Inflammatory macrophage (primary cell): ENCODE data around the gene FAM20C.

Source experiments
- DNase-seq, 2 donors: peaks; one replicate each; pipeline ENCODE4 v3.0.0-alpha.2; 2020 to 2022

Gene FAM20C

DNA sequence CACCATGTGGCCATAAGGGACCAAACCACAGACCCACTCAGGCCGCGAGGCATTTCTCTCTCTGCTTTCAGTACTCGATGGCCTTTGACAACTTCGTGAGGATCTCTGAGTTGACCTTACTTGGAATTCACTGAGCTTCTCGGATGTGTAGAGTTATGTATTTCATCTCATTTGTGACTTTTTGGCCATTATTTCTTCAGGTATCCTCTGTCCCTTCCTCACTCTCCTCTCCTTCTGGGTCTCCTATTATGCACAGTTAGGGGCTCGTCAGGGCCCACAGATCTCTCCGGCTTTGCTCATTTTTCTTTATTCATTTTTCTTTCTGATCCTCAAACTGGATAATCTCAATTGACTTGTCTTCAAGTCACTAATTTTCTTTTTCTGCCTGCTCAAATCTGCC, 81.0 kb downstream of the FAM20C start:
- no peak for DNase-seq

DNA sequence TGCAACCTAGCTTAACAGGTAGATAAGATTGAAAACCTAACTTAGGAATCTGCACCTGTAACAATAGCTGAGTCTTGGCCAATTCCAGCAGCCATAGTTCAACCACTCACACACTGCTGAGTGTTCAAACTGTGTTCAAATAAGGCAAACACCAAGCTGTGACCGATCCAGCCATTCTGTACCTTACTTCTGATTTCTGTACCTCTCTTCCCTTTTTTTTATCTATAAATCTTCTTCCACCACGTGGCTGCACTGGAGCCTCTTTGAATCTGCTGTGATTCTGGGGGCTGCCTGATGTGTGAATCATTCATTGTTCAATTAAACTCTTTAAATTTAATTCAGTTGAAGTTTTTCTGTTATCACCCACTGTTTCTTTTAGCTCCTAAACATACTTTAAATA, 81.9 kb downstream of the FAM20C start:
- DNase-seq, result no peak

DNA sequence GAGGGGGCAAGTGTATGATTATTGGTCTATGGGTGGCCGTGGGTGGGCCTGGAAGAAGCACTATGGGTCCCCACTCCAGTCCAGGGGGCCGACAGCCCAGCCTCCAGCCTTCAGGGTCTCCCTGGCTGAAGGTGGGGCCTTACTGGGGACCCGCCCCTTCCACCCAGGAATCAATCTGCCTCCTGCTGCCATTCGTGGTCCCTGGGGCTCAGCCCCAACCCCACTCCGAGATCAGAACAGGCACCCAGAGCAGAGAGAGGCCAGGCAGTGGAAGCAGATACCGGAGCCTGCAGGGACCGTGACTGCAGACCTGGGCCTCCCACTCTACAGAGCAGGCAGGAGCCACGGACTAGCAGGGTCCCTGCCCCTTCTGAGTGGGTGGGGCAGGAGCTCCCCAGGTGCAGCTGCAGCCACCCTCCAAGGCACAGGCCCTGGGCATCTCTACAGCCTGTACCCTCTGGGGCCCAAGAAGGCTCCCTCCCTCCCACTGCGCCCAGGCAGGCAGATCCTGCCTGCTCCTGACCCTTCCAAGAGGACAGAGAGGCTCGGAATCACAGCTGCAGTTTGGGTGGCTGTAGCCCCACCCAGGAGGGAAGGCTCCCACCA, 84.0 kb downstream of the FAM20C start:
- no peak for DNase-seq

DNA sequence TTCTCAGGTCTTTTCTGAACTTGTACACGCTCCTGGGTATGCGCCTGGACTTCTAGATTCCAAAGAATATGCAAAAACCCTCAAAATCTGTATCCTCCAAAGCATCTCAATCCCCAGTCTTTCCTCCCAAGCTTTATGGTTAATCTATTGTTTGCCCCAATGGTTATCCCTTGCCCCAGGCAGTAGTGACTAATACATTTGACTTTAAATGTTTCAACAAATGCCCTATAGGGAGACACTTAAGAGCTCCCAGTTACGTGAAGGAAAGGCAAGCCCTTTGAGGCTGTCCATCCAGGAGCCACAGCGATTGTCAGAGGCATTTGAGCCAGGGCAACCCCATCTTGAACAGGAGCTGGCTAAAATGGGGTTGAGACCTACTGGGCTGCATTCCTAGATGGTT, 84.9 kb downstream of the FAM20C start:
- DNase-seq, result no peak

DNA sequence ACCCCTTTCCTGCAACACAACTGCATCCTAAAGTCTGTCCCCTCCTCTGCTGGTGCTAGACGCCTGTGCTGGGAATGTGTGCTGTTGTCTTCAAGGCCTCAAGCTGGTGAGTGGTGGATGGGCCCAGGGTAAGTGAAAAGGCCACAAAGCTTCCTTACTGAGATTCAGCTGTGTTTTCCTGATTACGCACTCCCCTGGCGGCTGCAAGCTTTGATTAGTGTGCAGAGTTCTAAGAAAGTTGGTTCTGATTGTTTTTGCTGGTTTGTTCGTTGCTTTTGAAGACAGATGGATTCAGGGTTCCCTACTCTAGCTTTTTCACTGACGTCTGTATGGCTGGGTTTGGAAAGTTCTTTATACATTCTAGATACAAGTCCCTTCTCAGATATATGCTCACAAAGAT, 85.7 kb downstream of the FAM20C start:
- DNase-seq, result no peak

DNA sequence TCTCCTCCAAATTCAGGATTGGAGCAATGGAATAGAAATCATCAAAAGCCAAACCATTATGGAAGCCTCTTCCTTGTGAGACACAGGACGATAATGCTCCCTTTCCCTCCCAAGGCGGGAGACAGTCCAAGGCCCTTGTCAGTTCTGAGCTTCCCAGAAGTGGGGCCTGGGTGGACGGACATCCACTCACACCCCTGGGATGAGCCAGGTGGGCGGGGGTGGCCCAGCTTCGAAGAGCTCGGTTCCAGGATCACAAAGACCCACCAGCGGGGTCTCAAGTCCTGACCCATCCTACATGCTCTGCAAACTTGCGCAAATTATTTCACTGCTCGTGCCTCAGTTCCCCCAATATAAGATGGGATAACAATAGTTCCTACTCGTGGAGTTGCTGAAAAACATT, 87.5 kb downstream of the FAM20C start:
- no peak for DNase-seq

DNA sequence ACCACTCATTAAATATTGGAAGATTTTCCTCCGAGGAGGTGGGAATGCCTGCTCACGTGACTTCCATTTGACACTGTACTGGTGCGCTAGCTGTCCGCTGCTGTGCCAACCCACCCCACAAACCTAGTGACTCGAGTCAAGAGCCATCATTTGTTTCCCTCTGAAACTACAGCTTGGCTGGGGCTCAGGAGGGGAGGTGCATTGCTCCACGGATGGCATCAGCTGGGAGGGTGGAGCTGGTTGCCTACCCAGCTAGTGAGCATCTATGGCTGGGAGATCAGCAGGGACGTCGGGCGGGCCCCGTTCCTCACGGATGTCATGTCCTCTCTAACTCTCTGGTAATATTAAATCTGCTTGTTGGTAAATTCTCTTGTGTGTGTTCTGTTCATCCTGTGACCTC, 88.1 kb downstream of the FAM20C start:
- DNase-seq, result no peak

DNA sequence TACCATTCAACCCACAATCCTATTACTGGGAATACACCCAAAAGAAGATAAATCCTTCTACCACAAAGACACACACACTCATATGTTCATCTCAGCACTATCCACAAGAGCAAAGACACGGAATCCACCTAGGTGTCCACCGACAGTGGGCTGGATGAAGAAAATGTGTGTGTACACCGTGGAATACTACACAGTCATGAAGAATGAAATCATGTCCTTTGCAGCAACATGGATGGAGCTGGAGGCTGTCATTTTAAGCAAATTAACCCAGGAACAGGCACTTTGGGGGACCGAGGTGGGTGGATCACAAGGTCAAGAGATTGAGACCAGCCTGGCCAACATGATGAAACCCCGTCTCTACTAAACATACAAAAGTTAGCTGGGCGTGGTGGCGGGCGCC, 89.3 kb downstream of the FAM20C start:
- no peak for DNase-seq

DNA sequence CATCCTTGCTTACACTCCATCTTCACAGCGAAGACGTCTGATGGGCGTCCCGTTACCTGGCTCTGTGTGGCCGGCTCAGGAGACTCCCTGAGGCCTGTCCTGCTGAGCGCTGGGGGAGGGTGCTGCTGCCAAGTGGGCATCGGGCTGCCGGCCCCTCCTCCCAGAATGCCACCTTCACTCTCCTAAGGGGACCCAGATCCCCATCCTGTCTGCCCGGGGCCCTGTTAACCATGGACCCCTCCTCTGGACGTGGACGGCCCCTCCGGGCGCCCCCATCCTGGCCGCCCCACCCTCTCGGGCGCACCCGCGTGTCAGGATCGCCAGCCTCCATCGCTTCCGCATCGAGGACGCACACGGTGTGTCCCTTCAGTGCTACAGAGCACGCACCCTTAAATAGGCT, 90.2 kb downstream of the FAM20C start:
- DNase-seq, result no peak

DNA sequence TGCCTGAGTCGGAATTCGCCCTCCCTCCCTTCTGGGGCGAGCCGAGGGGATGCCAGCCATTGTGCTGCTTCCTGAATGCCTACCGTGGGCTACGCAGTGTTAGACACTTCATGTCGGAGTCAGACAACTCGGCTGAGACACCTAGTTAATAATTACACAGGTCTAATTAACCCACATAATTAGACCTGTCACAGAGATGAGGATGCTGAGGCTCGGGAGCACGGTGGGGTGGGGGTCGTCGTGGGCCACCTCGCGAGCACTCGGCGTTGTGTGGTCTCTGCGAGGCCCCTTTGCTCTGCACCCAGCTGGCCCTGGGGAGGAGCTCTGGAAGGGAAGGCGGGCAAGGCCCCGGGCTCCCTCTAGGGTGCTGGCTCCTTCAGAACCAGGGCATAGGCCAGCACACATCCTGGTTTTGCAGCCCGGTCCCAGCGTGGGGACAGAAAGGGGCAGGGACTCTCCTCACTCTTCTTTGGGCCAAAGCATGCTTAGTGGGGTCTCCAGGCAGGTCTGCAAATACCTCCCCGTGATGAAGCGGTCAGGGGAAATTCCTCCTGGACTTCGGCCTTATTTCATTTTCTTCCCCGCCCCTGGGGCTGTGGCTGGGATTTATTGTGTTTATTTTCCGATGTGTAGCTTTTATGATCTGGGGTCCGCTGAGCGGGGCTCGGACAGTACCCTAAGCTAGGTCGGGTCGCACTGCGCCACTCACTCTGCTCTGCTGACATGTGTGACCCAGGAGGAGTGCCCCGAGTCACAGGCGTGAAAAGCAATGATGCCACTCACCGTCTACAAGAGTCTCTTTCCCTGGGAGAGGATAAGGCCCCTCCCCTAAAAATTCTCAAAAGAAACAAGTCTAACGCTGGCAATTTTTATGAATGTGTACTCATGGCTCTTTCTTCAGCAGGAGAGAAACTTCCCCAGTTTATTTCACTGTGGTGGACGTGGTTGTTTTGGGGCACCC, 92.7 kb downstream of the FAM20C start:
- no peak for DNase-seq

DNA sequence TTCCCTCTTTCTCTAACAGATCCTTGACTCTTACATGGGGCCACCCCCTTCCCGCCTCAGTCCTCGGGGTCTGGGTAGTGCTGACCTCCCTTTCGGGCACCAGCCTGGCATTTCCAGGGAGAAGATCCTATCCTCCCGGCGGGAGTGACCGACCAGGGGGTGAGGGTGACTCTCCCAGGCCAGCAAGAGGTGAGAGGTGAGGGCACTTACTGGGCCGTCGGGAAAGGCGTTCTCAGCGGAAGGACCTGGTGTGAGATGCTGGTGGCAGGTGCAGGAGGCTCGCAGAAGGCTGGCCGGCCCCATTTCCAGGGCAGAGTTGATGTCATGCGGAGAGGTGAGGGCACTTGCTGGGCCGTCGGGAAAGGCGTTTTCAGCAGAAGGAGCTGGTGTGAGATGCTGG, 93.4 kb downstream of the FAM20C start:
- DNase-seq, result no peak

DNA sequence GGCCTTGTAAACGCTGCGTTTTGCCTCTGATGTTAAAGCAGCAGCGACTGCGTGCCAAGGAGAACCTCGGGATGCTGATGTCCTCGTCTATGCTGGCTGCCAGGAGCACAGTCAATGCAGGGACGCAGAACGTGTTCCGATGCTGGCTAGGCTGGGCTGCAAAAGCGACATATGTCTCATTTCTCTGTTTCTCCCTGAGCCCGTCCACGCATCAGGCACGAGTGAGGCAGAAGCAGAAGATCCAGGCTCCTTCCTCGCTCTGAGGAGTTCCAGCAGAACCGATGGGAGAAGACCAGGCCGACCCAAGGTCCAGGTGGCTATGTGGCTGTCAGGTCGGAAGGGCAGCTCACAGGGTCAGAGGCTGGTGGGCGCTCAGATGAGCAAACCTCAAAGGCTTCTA, 93.9 kb downstream of the FAM20C start:
- DNase-seq, result no peak

DNA sequence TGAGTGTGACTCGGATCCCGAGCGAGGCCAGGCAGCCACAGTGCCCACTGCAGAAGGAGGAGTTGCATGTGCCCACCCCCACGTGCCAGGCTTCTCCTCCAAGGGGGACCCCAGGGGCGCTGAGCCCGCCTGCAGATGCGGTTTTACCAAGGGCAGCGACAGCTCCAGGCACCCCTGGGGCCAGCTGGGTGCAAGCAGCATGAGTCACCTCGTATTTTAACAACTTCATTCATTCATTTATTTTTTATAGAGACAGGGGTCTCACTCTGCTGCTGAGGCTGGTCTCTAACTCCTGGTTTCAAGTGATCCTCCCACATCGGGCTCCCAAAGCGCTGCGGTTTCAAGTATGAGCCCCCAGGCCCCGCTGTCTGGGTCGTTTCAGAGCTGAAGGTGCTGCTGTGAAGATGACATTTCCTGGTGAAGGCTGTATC, 96.3 kb downstream of the FAM20C start:
- no peak for DNase-seq

DNA sequence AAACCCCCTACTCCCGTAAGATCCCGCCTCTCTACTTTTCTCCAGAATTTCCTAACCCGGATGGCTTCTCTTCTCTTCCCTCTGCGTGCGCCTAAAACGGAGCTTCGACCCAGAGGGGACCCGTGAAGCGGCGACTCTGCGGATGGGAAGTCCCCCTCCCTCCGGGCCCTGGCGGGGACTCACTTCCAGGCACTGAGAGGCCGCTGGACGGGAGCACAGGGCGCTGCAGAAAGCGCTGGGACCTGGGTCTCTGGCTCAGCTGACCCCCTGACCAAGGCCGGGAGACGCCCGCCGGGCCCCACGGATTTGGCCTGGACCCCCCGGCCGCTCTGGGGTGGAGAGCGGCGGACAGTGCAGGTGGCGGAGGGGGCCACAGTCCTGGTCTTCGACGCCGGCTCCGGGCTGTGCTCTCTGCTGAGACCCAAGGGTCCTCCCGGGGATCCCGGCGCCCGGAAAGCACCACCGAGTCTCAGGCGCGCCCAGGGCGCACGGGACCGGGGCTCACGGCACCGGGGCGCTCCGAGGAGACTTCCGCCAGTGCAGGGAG, 96.9 kb downstream of the FAM20C start:
- DNase-seq, result no peak

DNA sequence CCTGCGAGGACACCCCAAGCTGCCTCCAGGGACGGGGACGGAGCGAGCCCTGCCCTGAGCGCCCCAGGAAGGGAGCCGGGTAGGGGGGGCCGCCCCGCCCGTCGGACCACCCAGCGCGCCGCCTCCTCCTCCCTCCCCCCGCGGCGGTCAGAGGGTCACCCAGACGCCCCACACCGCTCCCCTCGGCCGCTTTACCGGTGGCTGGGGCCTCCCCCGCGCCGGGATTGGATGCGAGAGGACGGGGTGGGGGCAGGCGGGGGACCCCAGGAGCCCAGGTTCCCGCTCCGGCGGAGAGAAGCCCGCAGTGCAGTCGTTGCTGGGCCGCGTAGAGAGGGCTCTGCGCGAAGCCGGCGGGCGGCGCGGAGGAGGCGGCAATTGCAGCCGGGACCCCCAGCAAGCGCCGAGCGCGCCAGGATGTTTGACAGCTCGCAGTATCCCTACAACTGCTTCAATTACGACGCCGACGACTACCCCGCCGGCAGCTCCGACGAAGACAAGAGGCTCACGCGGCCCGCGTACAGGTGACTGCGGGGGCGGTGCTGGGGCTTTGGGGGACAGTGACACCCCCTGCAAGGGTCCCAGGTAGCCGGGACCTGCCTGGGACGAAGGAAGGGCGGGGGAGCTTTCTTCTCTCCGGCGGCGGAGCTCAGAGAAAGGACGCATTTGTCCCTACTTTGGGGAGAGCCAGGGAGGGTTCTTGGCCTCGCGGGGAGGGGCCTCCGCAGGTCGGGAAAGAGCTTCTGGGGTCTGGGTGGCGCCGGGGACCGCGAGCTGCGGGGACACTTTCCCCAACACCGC, 97.6 kb downstream of the FAM20C start, which contains the start of gene FOXL3:
Gene FOXL3 (plus strand): TSS at position 415 of the 798 bp plus-strand sequence. CDS start 0 bp downstream, at position 415.
- DNase-seq, result no peak

DNA sequence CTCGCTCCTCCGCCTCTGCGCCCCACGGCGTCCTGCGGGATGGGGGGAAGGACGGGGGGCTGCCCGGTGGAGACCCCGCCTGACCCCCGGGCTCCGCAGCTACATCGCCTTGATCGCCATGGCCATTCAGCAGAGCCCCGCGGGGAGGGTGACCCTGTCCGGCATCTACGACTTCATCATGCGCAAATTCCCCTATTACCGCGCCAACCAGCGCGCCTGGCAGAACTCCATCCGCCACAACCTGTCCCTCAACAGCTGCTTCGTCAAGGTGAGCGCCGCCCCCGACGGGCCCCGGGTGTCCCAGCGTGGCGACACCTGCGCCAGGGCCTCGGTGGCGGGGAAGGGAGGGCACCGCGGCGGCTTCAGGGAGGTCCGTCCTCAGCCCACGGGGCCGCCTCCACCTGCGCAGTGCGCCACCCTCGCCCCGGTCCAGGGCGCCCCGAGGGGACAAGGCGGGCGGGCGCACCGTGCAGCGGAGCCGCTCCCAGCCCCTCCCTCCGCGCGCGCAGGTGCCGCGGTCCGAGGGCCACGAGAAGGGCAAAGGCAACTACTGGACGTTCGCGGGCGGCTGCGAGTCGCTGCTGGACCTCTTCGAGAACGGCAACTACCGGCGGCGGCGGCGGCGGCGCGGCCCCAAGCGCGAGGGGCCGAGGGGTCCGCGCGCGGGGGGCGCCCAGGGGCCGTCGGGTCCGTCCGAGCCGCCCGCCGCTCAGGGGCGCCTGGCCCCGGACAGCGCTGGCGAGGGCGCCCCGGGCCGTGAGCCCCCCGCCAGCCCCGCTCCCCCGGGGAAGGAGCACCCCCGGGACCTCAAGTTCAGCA, 98.4 kb downstream of the FAM20C start:
- DNase-seq, result no peak

DNA sequence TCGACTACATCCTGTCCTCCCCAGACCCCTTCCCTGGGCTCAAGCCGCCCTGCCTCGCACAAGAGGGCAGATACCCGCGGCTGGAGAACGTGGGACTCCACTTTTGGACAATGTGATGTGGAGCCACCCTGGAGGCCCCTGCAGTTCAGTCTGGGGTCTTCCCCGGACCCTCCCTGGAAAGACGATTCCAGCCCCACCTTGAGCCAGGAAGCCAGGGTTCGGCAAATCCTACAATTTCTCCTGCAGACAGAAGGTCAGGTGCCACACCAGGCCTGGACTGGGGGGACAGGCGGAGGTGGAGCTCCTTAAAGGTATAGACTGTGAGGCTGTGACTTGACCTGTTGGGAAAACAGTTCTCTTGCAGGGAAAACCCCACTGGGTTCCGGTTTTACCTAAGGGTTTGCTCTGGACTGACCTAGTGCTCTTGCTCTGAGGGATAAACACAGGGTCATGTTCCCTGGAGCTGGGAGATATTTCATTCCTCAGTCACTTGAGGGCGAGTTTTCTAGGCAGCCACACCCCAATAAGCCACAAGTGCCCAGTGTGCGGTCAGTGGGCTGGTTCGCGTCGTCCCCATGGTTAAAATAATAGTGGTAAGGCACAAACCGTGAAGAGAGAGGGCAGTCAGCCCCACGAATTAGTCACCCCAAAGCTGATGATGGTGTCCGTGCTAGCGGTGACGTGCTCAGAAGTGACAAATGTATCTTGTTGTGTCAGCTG, 99.2 kb downstream of the FAM20C start:
- no peak for DNase-seq

DNA sequence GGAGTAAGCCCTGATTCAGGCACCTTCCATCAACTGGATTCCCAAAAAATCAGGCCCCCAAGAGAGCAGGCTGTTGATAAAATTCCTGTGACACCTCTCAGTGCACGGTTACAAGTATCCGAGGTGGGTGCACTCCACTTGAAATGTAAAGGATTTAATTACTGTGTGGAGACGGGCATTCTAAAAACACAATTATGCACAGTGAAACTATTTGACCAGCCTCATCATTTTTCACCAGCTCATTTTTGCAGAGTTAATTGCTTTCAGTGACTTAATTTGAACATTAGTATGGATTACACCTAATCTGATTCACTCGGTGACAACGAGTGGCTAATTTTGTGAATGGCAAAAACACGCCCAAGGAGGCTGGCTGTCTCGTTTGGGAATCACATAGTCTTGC, 99.9 kb downstream of the FAM20C start:
- DNase-seq, result no peak

DNA sequence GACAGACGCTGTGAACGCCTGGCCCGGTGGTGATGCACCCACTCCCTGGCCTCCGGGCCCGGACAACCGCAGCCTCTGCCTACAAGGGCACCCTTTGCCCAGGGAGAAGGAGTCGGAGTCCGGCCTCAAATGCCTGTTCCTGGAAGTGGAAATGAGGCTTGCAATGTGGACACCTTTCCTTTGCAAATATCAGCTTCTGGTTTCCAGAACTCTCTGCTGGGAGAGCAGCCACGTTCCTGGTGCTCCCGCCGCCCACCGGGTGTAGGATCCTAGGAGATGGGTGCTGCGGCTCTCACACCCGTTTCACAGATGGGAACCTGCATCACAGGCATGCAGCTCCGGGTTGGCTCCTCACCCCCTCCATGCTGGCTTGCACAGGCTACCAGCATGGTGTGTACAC, 100.5 kb downstream of the FAM20C start:
- DNase-seq, result no peak

DNA sequence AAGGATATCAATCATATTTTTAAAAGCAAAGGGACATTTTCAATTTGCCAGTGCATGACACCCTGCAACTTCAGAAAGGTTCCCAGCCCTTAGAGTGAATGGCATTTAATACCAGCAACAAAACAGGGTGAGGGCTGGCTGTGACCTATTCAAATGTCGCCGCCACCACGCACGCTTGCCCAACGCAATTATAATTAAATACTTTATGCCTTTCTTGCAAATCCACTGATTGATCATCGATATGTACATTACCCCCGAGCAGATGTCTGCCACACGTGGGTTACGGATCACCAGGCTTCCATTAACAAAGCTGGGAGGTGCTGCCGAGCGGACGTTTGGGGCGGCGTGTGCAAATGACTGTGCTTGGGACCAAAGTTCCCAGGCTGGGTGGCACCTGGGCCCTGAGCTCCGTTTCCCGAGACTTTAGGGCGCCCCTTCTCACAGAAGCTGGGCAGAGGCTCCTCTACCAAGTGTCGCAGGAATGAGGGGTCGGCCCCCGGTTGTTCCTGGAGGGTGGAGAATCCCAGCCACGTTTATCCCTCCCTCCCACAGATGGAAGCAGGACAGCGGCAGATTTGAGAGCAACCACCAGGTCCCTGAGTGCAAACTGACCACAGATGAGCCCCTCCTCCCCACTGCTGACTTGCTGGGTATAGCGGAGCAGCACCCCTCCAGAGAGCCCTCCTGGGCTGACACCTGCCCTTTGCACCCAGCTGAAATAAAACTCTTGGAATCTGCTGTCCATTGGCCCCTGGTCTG, 101.5 kb downstream of the FAM20C start:
- no peak for DNase-seq
